GM19468 (cell line): Measurements from ENCODE around the gene C19orf73.
A peak's percentile ranks its signal among the peaks of the same experiment; 100 is the strongest.
"Not testable (repeated sequence)": the region's sequence is repeated elsewhere in the genome, so short reads cannot be mapped to it uniquely, and the experiment has no call there.

ENCODE experiments used
- ATAC-seq: cut with Tn5 transposase; IDR thresholded peaks from one replicate; pipeline ENCODE4 v1.9.1; 2021; ENCODE audit warnings: mild to moderate bottlenecking, moderate library complexity, moderate number of reproducible peaks; ENCODE audit not compliant: unreplicated experiment; ENCODE audit errors: extremely low read depth

Gene C19orf73

GRCh38 chr19:49104229-49104864, 14.6 kb downstream of the C19orf73 start:
- no peak for ATAC-seq

DNA sequence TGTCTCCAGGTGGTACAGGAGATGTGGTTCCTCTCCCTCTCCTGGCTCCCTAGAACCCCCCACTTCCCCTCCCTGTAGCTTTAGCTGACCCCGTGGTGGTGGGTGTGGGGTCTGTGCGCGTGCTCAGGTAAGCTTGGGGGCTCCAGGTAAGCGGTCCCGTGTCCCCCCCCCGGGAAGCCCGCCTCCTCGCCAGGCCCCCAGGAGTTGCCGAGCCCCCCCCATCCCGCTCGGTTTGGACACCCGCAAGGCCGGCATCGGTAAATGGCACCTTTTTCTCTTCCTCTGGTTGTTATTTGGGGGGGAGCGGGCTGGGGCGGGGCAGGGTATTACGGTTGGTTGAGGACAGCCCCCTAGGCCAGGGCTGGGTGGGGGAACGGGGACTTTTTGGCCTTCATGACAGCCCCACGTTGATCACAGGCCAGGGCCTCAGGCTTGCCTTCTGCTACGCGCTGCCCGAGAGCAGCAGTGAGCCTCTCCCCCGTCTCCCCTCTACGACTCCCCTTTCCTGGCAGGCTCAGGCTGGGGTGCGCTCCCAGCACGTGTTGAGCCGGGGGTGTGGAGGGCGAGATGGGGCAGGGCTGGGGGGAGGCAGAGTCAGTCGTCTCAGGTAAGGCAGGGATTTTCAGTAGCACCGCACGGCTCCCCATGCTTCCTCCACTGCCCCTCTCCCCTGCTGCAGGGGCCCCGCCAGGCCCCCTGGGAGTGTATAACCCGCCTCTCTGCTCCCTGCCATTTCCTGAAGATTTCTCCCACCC, 15.4 kb downstream of the C19orf73 start:
- no peak for ATAC-seq

DNA sequence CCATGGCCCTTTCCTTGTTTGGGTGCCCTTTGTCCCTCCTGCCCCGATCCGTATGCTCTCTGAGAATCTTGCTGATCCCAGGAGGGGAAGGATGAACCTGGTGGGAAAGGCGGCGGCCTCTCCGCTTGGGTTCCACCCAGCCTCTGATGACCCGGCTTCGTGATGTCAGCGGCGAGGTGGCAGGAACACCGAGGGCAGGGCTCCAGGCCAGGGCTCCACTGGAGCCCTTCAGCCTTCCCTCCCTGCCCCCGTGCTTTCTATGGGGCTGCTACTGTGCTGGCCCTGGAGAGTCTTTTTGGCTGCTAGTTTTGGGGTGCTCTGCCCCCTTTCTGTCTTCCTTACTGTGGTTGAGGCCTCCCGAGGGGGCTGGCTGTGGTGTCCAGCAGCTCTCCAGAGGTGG, 16.6 kb downstream of the C19orf73 start:
- no peak for ATAC-seq

DNA sequence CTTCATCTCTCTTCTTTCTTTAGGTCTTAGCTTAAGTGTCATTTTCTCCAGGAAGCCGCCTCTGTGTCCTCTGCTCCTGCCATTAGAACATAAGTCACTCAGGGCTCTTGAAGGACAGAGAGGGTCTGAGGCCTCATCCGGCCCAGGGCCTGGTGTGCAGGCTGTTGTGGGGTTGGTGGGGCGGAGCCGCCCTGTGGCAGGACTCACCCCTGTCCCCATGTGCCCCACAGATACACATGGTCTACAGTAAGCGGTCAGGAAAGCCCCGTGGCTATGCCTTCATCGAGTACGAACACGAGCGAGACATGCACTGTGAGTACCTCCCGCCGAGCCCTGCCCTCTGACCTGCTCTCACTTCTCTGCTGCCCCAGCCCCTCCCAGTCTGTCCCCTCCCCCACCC, 17.8 kb downstream of the C19orf73 start:
- no peak for ATAC-seq

DNA sequence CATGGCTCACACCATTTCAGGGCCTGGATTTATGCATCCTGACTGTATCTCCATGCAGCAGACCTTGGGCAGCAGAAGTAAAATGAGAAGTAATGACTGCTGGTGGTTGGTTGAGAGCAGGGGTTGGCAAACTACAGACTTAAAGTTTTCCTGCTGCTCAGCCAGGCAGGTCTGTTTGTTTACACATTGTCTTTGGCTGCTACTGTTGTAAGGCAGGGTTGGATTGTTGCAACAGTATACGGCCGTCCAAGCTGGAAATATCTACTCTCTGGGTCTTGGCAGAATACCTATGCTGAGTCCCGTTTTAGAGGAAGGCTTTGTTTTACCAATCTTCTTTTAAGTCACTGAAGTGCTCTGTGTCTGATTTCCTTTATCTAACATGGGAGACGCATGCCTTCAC, 20.1 kb downstream of the C19orf73 start:
- ATAC-seq = no peak

DNA sequence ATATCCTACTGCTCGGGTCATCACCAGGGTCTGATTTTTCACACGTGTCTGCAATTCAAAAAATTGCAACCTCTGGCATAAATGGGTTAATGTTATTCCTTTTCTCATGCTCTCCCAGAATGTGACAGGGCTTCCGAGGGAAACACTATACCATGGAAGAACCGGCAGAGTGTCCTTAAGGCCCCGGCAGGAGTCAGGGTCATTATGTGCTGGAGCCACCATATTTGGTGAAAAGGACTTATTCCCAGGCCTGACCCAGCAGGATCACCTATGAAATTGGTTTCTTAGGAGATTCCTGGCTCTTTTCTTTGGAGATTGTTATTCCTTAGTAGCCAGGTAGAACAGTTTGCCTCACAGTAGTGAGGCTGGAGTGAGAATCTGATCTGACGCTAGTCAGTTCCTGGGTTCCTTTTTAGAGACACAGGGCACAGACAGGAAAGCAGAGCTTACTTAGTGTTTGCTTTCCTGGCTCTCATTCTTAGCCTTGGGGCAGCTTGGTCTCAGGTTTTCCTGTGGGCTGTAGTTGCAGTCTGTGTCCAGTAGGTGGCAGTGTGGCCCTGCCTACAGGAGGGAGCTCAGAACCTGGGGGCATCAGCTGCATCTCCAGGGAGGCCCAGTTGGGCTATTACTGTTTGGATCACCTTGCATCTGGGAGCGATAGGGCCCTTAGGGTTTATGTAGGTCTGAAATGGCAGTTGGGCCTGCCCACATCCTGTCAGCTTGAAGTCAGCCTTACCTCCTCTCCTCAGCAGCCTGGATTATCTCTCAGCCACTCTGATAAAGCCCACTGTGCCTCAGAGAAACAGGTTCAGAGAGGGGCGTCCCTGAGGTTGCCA, 21.3 kb downstream of the C19orf73 start:
- no peak for ATAC-seq

DNA sequence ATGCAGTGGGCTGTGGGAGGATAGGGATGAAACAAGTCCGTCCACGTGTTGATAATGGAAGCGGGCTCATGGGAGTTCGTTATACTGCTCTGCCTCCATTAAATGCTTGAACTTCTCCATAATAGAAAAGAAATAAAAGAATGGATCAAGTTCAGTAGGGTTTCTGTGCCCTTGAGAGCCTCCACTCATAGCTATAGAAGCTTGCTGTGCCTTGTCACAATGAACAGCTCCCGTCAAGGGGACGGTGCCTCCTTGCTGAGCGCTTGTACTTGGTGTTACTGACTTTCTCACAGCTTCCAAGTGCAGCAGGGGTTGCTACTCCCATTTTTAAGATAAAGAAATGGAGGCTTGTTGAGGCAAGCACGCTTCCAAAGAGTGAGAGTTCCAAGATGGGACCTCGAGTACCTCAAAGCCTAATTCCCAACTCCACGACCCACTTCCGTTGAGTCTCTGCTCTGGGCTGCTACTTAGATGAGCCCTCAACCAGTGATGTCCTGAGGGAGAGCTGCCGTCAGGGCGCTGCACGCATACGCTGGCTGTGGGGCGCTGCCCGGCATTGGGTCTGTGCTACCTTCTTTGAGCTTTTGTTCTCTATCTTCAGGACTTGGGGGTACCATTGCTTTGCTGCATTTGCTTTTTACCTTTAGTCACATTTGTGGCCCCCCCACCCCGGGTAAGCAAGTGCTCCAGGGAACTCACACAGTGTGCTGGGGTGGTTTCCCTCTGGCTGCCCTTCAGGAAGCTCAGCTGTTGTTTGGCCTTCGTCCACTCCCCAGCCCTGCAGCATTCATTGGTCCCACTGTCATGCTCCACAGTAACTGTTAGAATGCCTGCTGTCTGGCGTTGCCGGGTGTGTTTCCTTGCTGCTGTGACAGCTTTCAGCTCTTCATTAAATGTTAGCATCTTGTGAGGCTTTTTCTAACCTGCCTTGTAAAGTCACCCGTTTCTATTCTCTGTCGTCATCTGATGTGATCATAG, 24.1 kb downstream of the C19orf73 start:
- ATAC-seq = no peak

GRCh38 chr19:49092686-49093085, 26.3 kb downstream of the C19orf73 start:
- ATAC-seq = no peak

GRCh38 chr19:49091391-49092038, 27.4 kb downstream of the C19orf73 start:
- ATAC-seq = no peak

DNA sequence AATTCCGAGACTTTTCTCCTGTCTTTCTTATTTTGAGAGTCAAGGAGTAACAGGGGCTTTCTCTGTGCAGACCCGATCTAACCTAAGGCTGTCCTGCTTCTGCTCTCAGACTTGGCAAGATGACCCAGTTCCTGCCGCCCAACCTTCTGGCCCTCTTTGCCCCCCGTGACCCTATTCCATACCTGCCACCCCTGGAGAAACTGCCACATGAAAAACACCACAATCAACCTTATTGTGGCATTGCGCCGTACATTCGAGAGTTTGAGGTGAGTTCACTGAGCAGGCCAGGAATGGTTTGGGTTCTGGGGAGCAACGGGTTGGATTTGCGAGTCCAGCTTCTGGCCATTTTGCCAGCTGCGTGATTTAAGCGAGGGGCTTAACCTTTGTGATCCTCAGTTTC, 32.6 kb downstream of the C19orf73 start:
- ATAC-seq = no peak

GRCh38 chr19:49085868-49086232, 33.1 kb downstream of the C19orf73 start:
- ATAC-seq = no peak

- ATAC-seq = peak; percentile 68
These were observed 33.7 kb downstream of the C19orf73 start, which contains the start of gene SNRNP70 for GRCh38 chr19:49085020-49085867. TSS of gene SNRNP70 (plus strand) at chr19:49085451. CDS start at chr19:49086415, 964 bp downstream.

- no peak for ATAC-seq
These were observed 34.5 kb downstream of the C19orf73 start for GRCh38 chr19:49084206-49085019.

GRCh38 chr19:49081273-49081672, 37.7 kb downstream of the C19orf73 start:
- ATAC-seq = no peak

DNA sequence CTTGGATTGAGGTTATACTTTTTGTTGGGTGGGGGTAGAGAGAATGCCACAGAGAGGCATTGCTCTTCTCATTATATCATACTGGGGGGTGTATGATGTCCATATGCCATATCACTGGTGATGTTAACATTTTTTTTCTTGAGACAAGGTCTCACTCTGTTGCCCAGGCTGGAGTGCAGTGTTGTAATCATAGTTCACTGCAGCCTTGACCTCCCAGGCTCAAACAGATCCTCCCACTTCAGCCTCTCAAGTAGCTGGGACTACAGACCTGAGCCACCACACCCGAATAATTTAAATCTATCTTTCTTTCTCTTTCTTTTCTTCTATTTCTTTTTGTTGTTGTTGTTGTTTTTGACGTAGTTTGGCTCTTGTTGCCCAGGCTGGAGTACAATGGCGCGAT, 38.6 kb downstream of the C19orf73 start:
- ATAC-seq = no peak

DNA sequence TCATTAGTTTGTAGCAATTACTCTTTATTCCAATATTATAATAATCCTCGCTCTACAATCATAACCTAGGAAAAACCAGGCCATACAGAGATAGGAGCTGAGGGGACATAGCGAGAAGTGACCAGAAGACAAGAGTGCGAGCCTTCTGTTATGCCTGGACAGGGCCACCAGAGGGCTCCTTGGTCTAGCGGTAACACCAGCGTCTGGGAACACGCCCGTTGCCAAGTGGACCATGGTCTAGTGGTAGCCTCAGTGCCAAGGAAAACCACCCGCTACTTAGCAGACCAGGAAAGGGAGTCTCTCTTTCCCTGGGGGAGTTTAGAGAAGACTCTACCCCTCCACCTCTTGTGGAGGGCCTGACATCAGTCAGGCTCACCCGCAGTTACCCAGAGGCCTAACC, 44.1 kb downstream of the C19orf73 start:
- not testable (repeated sequence) for ATAC-seq

GRCh38 chr19:49073514-49074378, 45.2 kb downstream of the C19orf73 start:
- no peak for ATAC-seq
